Measurements from ENCODE around the gene APOF.

- TF ChIP-seq EZH2 (IDR thresholded peaks at IDR 0.05; ENCODE audit: low read depth, unreplicated experiment): no peak
- TF ChIP-seq, protein P1, sequence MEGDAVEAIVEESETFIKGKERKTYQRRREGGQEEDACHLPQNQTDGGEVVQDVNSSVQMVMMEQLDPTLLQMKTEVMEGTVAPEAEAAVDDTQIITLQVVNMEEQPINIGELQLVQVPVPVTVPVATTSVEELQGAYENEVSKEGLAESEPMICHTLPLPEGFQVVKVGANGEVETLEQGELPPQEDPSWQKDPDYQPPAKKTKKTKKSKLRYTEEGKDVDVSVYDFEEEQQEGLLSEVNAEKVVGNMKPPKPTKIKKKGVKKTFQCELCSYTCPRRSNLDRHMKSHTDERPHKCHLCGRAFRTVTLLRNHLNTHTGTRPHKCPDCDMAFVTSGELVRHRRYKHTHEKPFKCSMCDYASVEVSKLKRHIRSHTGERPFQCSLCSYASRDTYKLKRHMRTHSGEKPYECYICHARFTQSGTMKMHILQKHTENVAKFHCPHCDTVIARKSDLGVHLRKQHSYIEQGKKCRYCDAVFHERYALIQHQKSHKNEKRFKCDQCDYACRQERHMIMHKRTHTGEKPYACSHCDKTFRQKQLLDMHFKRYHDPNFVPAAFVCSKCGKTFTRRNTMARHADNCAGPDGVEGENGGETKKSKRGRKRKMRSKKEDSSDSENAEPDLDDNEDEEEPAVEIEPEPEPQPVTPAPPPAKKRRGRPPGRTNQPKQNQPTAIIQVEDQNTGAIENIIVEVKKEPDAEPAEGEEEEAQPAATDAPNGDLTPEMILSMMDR (conservative IDR thresholded peaks at IDR 0.05; ENCODE audit: low read depth in 2 of 2): no peak
- TF ChIP-seq STAT1 (IDR thresholded peaks at IDR 0.05; ENCODE audit: unreplicated experiment): no peak
- no peak for TF ChIP-seq POLR2AphosphoS5 (IDR thresholded peaks at IDR 0.05; ENCODE audit: low read depth)
- no peak for TF ChIP-seq ZNF114 (CRISPR knock-in tag; IDR thresholded peaks at IDR 0.05)
- TF ChIP-seq EZH2phosphoT487 (IDR thresholded peaks at IDR 0.05; ENCODE audit: unreplicated experiment): no peak
Observed at GRCh38 chr12:56385873-56386272, 23.2 kb upstream of the APOF start.

Measured in GM23338 (cell line).